CD4-positive, alpha-beta T cell treated with Interferon alpha-2 for 1 hour (primary cell): ENCODE data around the gene DCP1B.
A peak's percentile ranks its signal among the peaks of the same experiment; 100 is the strongest.

ENCODE experiments used
- DNase-seq, 2 donors: peaks; one replicate each; pipeline ENCODE4 v3.0.0-alpha.2; 2020 to 2022

DCP1B gene

GRCh38 chr12:1918081-1918883, 86.0 kb downstream of the DCP1B start, which contains the start of gene CACNA2D4:
CACNA2D4 (minus strand) TSS chr12:1918652; CDS start chr12:1918473, 179 bp downstream.
- no peak for DNase-seq

- DNase-seq: peak in 1 of 2 donors; percentile 29
These were observed 86.8 kb downstream of the DCP1B start for GRCh38 chr12:1917172-1918070.

GRCh38 chr12:1916371-1917171, 87.7 kb downstream of the DCP1B start:
- no peak for DNase-seq

- DNase-seq: peak in 1 of 2 donors; percentile 46
These were observed 88.9 kb downstream of the DCP1B start for GRCh38 chr12:1915082-1915968.

GRCh38 chr12:1914114-1914911, 89.9 kb downstream of the DCP1B start:
- no peak for DNase-seq

- no peak for DNase-seq
These were observed 90.7 kb downstream of the DCP1B start for GRCh38 chr12:1913377-1914113.

- no peak for DNase-seq
These were observed 91.5 kb downstream of the DCP1B start for GRCh38 chr12:1912580-1913376.

- no peak for DNase-seq
These were observed 92.4 kb downstream of the DCP1B start for GRCh38 chr12:1911598-1912575.

- no peak for DNase-seq
These were observed 93.8 kb downstream of the DCP1B start for GRCh38 chr12:1910468-1910867.

GRCh38 chr12:1908758-1909157, 95.5 kb downstream of the DCP1B start:
- no peak for DNase-seq

GRCh38 chr12:1907652-1908611, 96.3 kb downstream of the DCP1B start:
- DNase-seq: peak; percentile 32 to 34

- no peak for DNase-seq
These were observed 97.7 kb downstream of the DCP1B start for GRCh38 chr12:1906579-1906978.

- DNase-seq: no peak
These were observed 99.4 kb downstream of the DCP1B start for GRCh38 chr12:1904875-1905274.

- no peak for DNase-seq
These were observed 107.3 kb downstream of the DCP1B start for GRCh38 chr12:1896964-1897363.
